GM18858 (cell line): ENCODE results near the gene PAPSS2.

Source experiments
- ATAC-seq: cut with Tn5 transposase; IDR thresholded peaks from one replicate; pipeline ENCODE4 v1.9.1; 2021; ENCODE audit not compliant: unreplicated experiment

The PAPSS2 gene

GRCh38 chr10:87771871-87772500 is 112.3 kb downstream of the PAPSS2 start:
- no peak for ATAC-seq

GRCh38 chr10:87775766-87776165 is 116.1 kb downstream of the PAPSS2 start:
- no peak for ATAC-seq

- ATAC-seq: no peak
Observed at GRCh38 chr10:87776328-87776727, 116.7 kb downstream of the PAPSS2 start.

- ATAC-seq: no peak
Observed at GRCh38 chr10:87781545-87781944, 121.9 kb downstream of the PAPSS2 start.

- ATAC-seq: no peak
Observed at GRCh38 chr10:87782721-87783120, 123.0 kb downstream of the PAPSS2 start.

GRCh38 chr10:87786421-87786820 is 126.7 kb downstream of the PAPSS2 start:
- ATAC-seq: no peak

GRCh38 chr10:87790185-87790584 is 130.5 kb downstream of the PAPSS2 start:
- no peak for ATAC-seq

GRCh38 chr10:87794285-87794684 is 134.6 kb downstream of the PAPSS2 start:
- no peak for ATAC-seq
